GM23248 (cell line): ENCODE data around the gene NEXMIF. TPM values are rescaled to one million over a fixed set of nuclear protein-coding genes. Genes with fewer than 3 reads are reported as not detected.
"Not testable (repeated sequence)": the region's sequence is repeated elsewhere in the genome, so short reads cannot be mapped to it uniquely, and the experiment has no call there.

Experiments used
- DNase-seq: peaks from one replicate; pipeline ENCODE4 v3.0.0-alpha.2; 2015
- H2AFZ ChIP-seq: fragments of 200-600 bp; sonication (generic); 2 replicates; pipeline ENCODE4 v1.6.1; 2016; ENCODE audit warnings: antibody characterized with exemption
- H3F3A ChIP-seq: fragments of 200-600 bp; sonication (generic); 2 replicates; pipeline ENCODE4 v1.6.1; 2016; ENCODE audit warnings: mild to moderate bottlenecking, antibody characterized with exemption, mixed run types; ENCODE audit not compliant: insufficient read depth
- H3K27ac ChIP-seq: fragments of 200-600 bp; sonication (generic); 2 replicates; pipeline ENCODE4 v1.5.1; 2016; ENCODE audit warnings: mild to moderate bottlenecking
- H3K27me3 ChIP-seq: fragments of 200-600 bp; sonication (generic); replicated peaks from 2 replicates; pipeline ENCODE4 v1.6.1; 2016; ENCODE audit warnings: mild to moderate bottlenecking; ENCODE audit not compliant: insufficient read depth
- H3K36me3 ChIP-seq: fragments of 200-600 bp; sonication (generic); 2 replicates; pipeline ENCODE4 v1.6.1; 2016; ENCODE audit warnings: low read depth, mild to moderate bottlenecking
- H3K4me1 ChIP-seq: fragments of 200-600 bp; sonication (generic); 2 replicates; pipeline ENCODE4 v1.6.1; 2016; ENCODE audit warnings: mild to moderate bottlenecking; ENCODE audit not compliant: insufficient read depth
- H3K4me2 ChIP-seq: fragments of 200-600 bp; sonication (generic); one replicate; pipeline ENCODE4 v1.6.1; 2016; ENCODE audit warnings: mild to moderate bottlenecking; ENCODE audit not compliant: unreplicated experiment
- H3K4me3 ChIP-seq: fragments of 200-600 bp; sonication (generic); 2 replicates; pipeline ENCODE4 v1.5.1; 2016; ENCODE audit warnings: mild to moderate bottlenecking
- H3K79me2 ChIP-seq: fragments of 200-600 bp; sonication (generic); 2 replicates; pipeline ENCODE4 v1.6.1; 2016; ENCODE audit warnings: mild to moderate bottlenecking; ENCODE audit not compliant: insufficient read depth
- H3K9ac ChIP-seq: fragments of 200-600 bp; sonication (generic); 2 replicates; pipeline ENCODE4 v1.6.1; 2016; ENCODE audit warnings: mild to moderate bottlenecking
- H3K9me2 ChIP-seq: fragments of 200-600 bp; sonication (generic); 2 replicates; pipeline ENCODE4 v1.6.1; 2016; ENCODE audit warnings: mixed run types, mild to moderate bottlenecking, moderate library complexity; ENCODE audit not compliant: insufficient read depth
- H3K9me3 ChIP-seq: fragments of 200-600 bp; sonication (generic); one replicate; pipeline ENCODE4 v1.6.1; 2017; ENCODE audit warnings: low read depth
- H4K20me1 ChIP-seq: fragments of 200-600 bp; sonication (generic); 2 replicates; pipeline ENCODE4 v1.6.0; 2016; ENCODE audit not compliant: insufficient read depth
- EZH2 ChIP-seq: fragments of 200-600 bp; sonication (generic); IDR thresholded peaks from 2 replicates; pipeline ENCODE4 v1.6.1; 2018; ENCODE audit warnings: antibody characterized with exemption, mild to moderate bottlenecking; ENCODE audit not compliant: insufficient read depth, poor library complexity, severe bottlenecking
- EZH2phosphoT487 ChIP-seq: fragments of 200-600 bp; sonication (generic); IDR thresholded peaks from 2 replicates; pipeline ENCODE4 v1.6.1; 2018; ENCODE audit warnings: antibody characterized with exemption, moderate library complexity, mild to moderate bottlenecking, low read depth; ENCODE audit not compliant: insufficient read depth
- WGBS, 2 experiments: methylation state at CpG; one replicate each; pipeline ENCODE4 v1.1.6; 2015 to 2017; ENCODE audit warnings: low lambda C conversion rate in 2 of 2, low coverage in 1 of 2; ENCODE audit errors: missing lambda C conversion rate in 2 of 2; 5-methylcytosine and 5-hydroxymethylcytosine counted together
- in situ Hi-C: fragments of 300-500 bp; cut with MboI; formaldehyde crosslinking; loops from 2 replicates; pipeline ENCODE4 v1.15.0; 2020
- polyA plus RNA-seq: library from polyadenylated mRNA; unstranded; fragments of >200 nt; fragmentation: Nextera tagmentation; extraction: Ambion mirVana; gene quantifications from 2 replicates; pipeline ENCODE4 v1.2.1, GENCODE V29; 2016
- total RNA-seq: library from RNA; depleted of rRNA; stranded (reverse); fragments of >200 nt; shearing (Covaris generic); gene quantifications from 2 replicates; pipeline ENCODE4 v1.2.3, GENCODE V29; 2014

Gene NEXMIF
- total and polyA plus RNA-seq, 2 experiments from 2014 or later, result not detected

DNA sequence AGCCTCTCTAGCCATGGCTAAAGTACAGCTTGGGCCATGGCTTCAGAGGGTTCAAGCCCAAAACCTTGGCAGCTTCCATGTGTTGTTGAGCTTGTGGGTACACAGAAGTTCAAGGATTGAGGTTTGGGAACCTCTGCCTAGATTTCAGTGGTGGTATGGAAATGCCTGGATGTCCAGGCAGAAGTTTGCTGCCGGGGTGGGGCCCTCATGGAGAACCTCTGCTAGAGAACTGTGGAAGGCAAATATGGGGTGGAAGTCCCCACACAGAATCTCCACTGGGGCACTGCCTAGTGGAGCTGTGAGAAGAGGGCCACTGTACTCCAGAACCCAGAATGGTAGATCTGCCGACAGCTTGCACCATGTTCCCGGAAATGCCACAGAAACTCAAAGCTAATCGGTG is 59.5 kb downstream of the NEXMIF start:
- Histone ChIP-seq H4K20me1 (no peaks in the 10 kb centered on the region), H3K4me3 (no peak overlapping the region), H3K79me2 (no peaks in the 10 kb centered on the region), H3F3A (no peaks in the 10 kb centered on the region), H3K9me3 (no peaks in the 10 kb centered on the region), H2AFZ (no peak overlapping the region), H3K27me3 (no peaks in the 10 kb centered on the region), H3K27ac (no peak overlapping the region), H3K9ac (no peak overlapping the region), H3K4me2 (no peak overlapping the region), H3K4me1 (no peaks in the 10 kb centered on the region), H3K9me2 (no peaks in the 10 kb centered on the region), H3K36me3 (no peaks in the 10 kb centered on the region)
- no peak for TF ChIP-seq EZH2
- in situ Hi-C loops, result no loop called here
- DNase-seq, result no peak
- WGBS, 2 experiments, result 39 to 49% methylated on average over 4 of the region's 4 CpGs

DNA sequence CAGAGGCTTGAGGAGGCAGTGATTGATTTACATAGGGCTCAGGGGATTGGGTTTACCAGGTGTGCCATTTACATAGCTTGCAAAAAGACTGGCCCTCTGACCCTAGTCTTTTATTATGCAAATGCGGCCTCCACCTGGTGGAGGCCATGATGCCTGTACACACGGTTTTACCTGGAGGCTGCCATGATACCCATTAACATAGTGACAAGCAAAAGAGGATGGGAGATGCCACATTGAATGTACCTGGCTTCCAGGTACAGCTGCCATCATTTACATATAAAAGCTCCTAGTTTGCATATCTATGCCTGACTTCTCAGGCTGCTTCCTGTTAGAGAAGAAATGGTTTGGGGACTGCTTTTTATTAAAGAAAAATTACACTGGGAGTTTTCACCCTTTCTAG is 72.0 kb downstream of the NEXMIF start:
- no peak overlapping the region for H2AFZ ChIP-seq
- H3K4me3 ChIP-seq, result no peak overlapping the region
- no peaks in the 10 kb centered on the region for H4K20me1 ChIP-seq
- no peaks in the 10 kb centered on the region for H3K27me3 ChIP-seq
- no peaks in the 10 kb centered on the region for H3K4me1 ChIP-seq
- H3K36me3 ChIP-seq, result no peaks in the 10 kb centered on the region
- DNase-seq, result no peak
- H3K9me3 ChIP-seq, result no peaks in the 10 kb centered on the region
- TF ChIP-seq EZH2, result no peak
- TF ChIP-seq EZH2phosphoT487, result no peak
- H3K79me2 ChIP-seq, result no peaks in the 10 kb centered on the region
- in situ Hi-C loops, result no loop called here
- no peaks in the 10 kb centered on the region for H3F3A ChIP-seq
- no peak overlapping the region for H3K4me2 ChIP-seq
- no peaks in the 10 kb centered on the region for H3K9me2 ChIP-seq
- no peak overlapping the region for H3K9ac ChIP-seq
- H3K27ac ChIP-seq, result no peak overlapping the region
- 6 to 25% methylated on average over 2 of the region's 2 CpGs for WGBS, 2 experiments

DNA sequence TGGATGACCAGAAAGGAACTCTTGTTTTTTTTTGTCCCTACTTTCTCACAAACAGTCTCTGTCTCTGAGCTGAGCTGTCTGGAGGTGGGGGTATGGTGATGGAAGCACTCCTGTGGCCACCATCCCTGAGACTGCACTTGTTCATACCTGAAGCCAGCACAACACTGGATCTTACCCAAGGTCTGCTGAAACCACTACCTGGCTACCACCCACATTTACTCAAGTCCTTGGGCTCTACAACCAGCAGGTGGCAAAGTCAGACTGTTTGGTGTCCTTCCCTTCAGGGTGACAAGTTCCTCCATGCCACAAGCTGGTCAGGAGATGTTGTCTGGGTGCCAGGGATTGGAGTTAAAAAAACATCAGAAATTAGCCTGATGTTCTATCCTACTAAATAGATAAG is 89.7 kb downstream of the NEXMIF start:
- no peak for TF ChIP-seq EZH2phosphoT487
- no peak for TF ChIP-seq EZH2
- Histone ChIP-seq H3K9me2 (no peaks in the 10 kb centered on the region), H3F3A (no peaks in the 10 kb centered on the region), H3K9me3 (no peaks in the 10 kb centered on the region), H3K4me2 (no peak overlapping the region), H3K79me2 (no peaks in the 10 kb centered on the region), H4K20me1 (no peaks in the 10 kb centered on the region), H3K9ac (no peak overlapping the region), H3K4me3 (no peak overlapping the region), H3K27ac (no peak overlapping the region), H2AFZ (no peak overlapping the region), H3K36me3 (no peaks in the 10 kb centered on the region), H3K4me1 (no peaks in the 10 kb centered on the region), H3K27me3 (no peaks in the 10 kb centered on the region)
- in situ Hi-C loops, result no loop called here
- DNase-seq, result no peak

DNA sequence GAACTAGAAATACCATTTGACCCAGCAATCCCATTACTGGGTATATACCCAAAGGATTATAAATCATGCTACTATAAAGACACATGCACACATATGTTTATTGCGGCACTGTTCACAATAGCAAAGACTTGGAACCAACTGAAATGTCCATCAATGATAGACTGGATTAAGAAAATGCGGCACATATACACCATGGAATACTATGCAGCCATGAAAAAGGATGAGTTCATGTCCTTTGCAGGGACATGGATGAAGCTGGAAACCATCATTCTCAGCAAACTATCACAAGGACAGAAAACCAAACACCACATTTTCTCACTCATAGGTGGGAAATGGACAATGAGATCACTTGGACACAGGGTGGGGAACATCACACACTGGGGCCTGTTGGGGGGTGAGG is 105.5 kb downstream of the NEXMIF start:
- H3K9me3 ChIP-seq, H2AFZ ChIP-seq, H3K79me2 ChIP-seq, H3K36me3 ChIP-seq, H3F3A ChIP-seq, H3K4me2 ChIP-seq, H3K9me2 ChIP-seq, H3K27ac ChIP-seq, H3K4me3 ChIP-seq, H3K4me1 ChIP-seq, in situ Hi-C loops, H3K9ac ChIP-seq, H4K20me1 ChIP-seq, H3K27me3 ChIP-seq, DNase-seq: not testable (repeated sequence)
- WGBS, 2 experiments, result 17 to 23% methylated on average over 1 to 2 of the region's 2 CpGs

DNA sequence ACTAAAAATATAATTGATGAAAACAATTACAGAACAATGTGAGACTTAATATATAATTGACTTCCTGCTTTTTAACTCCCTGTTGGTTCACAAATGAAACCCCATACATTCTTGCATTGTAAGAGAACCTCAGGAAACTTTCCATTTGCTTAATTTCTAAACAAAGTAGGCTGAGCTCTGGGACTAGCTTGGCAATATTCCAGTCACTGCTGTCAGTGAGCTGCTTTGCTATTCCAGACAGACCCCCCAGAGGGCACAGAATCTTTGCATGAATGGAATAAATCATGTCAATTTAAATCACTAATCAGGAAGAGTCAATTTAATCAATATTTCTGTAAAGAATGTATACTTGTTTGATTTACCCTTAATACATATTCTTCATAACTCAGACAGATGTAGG is 110.6 kb downstream of the NEXMIF start:
- Histone ChIP-seq H3K9ac (no peak overlapping the region), H4K20me1 (no peaks in the 10 kb centered on the region), H3K4me3 (no peak overlapping the region), H3K9me2 (no peaks in the 10 kb centered on the region), H3K79me2 (no peaks in the 10 kb centered on the region), H3K36me3 (no peaks in the 10 kb centered on the region), H3K27me3 (no peaks in the 10 kb centered on the region), H3K4me1 (no peaks in the 10 kb centered on the region), H2AFZ (no peak overlapping the region), H3F3A (no peaks in the 10 kb centered on the region), H3K9me3 (no peaks in the 10 kb centered on the region), H3K27ac (no peak overlapping the region), H3K4me2 (no peak overlapping the region)
- no peak for DNase-seq
- in situ Hi-C loops, result no loop called here
- no peak for TF ChIP-seq EZH2
- TF ChIP-seq EZH2phosphoT487, result no peak
